Stomach (tissue), 4 donors: ENCODE measurements around the gene NTHL1.

Experiments used
- CTCF ChIP-seq, 7 experiments: fragments of 450-650 bp in 4 of 7; fragments of 200-600 bp in 3 of 7; sonication (generic) in 3 of 7; IDR thresholded peaks; one replicate each; pipeline ENCODE4 v1.5.1; 2016 to 2019; ENCODE audit warnings: antibody characterized with exemption in 7 of 7, control low read depth in 2 of 7, mild to moderate bottlenecking in 1 of 7
- EP300 ChIP-seq: sonication (generic); formaldehyde crosslinking; IDR thresholded peaks from one replicate; pipeline ENCODE4 v1.6.1; 2017; ENCODE audit warnings: antibody characterized with exemption
- POLR2AphosphoS5 ChIP-seq, 3 donors: sonication (generic); formaldehyde crosslinking; IDR thresholded peaks; one replicate each; pipeline ENCODE4 v1.6.1; 2016; ENCODE audit warnings: antibody characterized with exemption in 3 of 3

DNA sequence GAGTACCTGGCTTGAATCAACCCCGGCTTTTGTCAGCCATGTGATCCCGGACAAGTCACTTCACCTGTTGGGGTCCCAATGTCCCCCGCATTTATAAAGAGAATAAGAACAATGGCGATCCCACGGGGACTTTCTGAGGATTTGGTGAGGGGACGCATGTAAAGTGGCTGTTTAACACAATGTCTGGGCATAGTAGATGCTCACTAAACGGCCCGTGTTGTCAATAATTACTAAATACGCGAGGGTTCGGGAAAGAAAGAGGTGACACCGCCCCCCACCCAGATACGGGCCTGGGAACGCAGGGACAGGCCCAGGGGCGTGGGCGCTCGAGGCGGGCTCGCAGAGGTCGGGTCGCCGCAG lies 56.1 kb downstream of the NTHL1 start:
- TF ChIP-seq CTCF (IDR thresholded peaks at IDR 0.05) (no peak), POLR2AphosphoS5 (IDR thresholded peaks at IDR 0.05) (no peak), EP300 (no peak)
